Measurements from ENCODE around the gene THADA.

Gene THADA

DNA sequence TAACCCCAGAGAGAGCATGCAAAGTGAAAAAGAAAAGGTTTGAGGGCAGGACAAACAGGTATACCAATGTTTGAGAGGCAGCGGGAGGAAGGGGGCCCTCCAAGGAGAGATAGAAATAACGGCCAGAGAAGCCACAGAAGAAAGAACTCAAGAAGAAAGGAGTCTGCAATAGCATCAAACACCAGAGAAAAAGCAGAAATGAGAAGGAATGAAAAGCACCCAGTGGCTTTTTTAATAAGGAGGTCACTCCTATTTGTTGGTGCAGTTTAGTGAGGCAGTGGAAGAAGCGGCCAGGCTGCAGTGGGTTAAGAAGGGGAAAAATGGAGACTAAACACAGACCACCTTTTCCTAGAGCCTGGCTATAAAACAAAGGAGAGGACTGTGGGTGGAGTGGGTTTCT is 177.2 kb downstream of the THADA start:
- DNase-seq, result no peak
- Mint-ChIP-seq H3K27ac (peak overlapping the region; percentile 64), H3K9me3 (no peaks in the 10 kb centered on the region), H3K36me3 (ENCODE audit: low read depth) (peaks cover 10% of the 10 kb centered on the region), H3K4me3 (no peak overlapping the region), H3K27me3 (ENCODE audit: low read depth, poor library complexity) (no peaks in the 10 kb centered on the region), H3K4me1 (peaks cover 25% of the 10 kb centered on the region)
- TF ChIP-seq, protein P1, sequence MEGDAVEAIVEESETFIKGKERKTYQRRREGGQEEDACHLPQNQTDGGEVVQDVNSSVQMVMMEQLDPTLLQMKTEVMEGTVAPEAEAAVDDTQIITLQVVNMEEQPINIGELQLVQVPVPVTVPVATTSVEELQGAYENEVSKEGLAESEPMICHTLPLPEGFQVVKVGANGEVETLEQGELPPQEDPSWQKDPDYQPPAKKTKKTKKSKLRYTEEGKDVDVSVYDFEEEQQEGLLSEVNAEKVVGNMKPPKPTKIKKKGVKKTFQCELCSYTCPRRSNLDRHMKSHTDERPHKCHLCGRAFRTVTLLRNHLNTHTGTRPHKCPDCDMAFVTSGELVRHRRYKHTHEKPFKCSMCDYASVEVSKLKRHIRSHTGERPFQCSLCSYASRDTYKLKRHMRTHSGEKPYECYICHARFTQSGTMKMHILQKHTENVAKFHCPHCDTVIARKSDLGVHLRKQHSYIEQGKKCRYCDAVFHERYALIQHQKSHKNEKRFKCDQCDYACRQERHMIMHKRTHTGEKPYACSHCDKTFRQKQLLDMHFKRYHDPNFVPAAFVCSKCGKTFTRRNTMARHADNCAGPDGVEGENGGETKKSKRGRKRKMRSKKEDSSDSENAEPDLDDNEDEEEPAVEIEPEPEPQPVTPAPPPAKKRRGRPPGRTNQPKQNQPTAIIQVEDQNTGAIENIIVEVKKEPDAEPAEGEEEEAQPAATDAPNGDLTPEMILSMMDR (IDR thresholded peaks at IDR 0.05), result no peak

DNA sequence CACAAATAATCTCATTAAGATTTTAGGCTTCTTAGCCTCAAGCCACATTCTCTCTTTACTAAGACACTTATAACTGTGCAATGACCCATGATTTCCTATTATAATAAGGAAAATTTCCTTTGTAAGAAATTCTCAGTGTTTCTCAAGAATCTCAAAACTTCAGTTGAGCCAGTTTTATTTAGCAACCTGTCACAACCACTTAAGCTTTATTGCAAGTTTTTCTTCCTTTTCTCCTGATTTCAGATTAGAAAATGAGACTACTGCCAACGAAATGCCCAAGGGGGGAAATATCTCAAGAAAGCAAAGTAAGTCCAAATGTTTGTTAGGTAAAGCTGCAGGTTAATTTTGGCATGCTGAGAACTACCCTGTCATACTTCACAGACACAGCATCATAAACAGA is 178.5 kb downstream of the THADA start:
- Mint-ChIP-seq H3K4me1 (peaks cover 31% of the 10 kb centered on the region), H3K27me3 (ENCODE audit: low read depth, poor library complexity) (no peaks in the 10 kb centered on the region), H3K36me3 (ENCODE audit: low read depth) (peaks cover 10% of the 10 kb centered on the region), H3K9me3 (no peaks in the 10 kb centered on the region), H3K27ac (no peak overlapping the region), H3K4me3 (no peak overlapping the region)
- TF ChIP-seq, protein P1 (IDR thresholded peaks at IDR 0.05), result no peak
- no peak for DNase-seq

DNA sequence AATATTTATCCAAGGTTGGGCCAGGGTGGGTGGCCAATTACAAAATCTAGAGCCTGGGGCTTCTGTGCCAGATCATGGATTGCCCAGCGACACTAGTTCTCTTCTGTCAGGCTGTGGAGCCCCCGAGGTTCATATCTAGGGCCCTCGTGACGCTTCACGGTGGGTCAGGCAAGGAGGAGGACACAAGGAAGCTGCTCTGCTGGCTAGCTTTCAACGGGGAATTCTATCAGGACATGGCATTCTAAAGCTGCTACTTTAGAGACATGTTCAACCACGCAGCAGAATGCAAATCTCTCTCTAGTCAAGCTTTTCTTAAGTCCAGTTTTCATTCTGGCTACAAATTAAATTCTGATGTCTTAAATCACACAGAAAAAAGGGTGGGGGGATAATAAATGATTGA is 180.2 kb downstream of the THADA start:
- peaks cover 31% of the 10 kb centered on the region for H3K4me1 Mint-ChIP-seq
- no peak overlapping the region for H3K4me3 Mint-ChIP-seq
- TF ChIP-seq, protein P1 (IDR thresholded peaks at IDR 0.05), result no peak
- peak overlapping the region; percentile 70 for H3K27ac Mint-ChIP-seq
- H3K36me3 Mint-ChIP-seq (ENCODE audit: low read depth), result peaks cover 10% of the 10 kb centered on the region
- H3K27me3 Mint-ChIP-seq (ENCODE audit: low read depth, poor library complexity), result no peaks in the 10 kb centered on the region
- no peak for DNase-seq
- no peaks in the 10 kb centered on the region for H3K9me3 Mint-ChIP-seq

DNA sequence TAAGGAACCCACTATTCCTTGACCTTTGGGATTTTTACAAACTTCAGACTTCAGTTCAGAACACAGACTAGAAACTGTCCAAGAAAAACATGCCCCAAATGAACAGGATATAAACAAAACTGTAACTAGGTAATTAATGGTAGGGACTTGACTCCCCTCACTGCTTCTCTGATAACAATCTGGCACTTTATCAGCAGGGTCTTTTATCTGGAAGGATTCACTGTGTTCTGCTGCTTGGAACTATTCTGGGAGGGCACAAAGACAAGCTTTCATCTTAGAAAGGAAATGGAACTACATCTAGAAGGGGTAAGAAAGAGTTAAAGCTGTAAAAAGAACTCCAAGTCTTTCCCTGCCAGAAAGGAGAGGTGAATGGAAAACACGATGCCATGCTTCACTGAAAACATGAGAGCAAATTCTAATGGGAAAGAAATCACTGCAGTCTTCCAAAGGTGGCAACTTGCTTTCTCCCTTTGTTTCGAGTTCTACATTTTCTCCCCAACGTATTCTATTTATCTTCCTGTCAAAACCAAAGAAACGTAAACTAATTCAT is 181.2 kb downstream of the THADA start:
- TF ChIP-seq, protein P1 (IDR thresholded peaks at IDR 0.05), result no peak
- Mint-ChIP-seq H3K4me1 (peaks cover 26% of the 10 kb centered on the region), H3K36me3 (ENCODE audit: low read depth) (peaks cover 10% of the 10 kb centered on the region), H3K27me3 (ENCODE audit: low read depth, poor library complexity) (no peaks in the 10 kb centered on the region), H3K27ac (peak overlapping the region; percentile 86), H3K4me3 (no peak overlapping the region), H3K9me3 (no peaks in the 10 kb centered on the region)
- no peak for DNase-seq

DNA sequence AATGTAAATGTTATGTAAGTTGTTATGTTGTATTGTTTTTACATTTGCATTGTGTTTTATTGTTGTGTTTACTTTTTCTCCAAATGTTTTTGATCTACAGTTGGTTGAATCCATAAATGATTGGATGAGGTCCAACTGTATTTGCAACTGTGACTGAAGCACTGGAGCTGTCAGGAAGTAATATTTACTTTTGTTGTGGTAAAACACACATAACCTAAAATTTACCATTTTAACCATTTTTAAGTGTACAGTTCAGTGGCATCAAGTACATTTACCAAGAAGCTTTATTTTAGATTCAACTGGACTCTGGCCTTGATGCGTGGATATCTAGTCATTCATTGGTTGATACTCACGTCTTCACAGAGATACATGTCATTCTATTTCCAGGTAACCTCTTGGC is 181.8 kb downstream of the THADA start:
- Mint-ChIP-seq H3K27me3 (ENCODE audit: low read depth, poor library complexity) (no peaks in the 10 kb centered on the region), H3K36me3 (ENCODE audit: low read depth) (peaks cover 8% of the 10 kb centered on the region), H3K4me1 (peaks cover 26% of the 10 kb centered on the region), H3K27ac (no peak overlapping the region), H3K9me3 (no peaks in the 10 kb centered on the region), H3K4me3 (no peak overlapping the region)
- TF ChIP-seq, protein P1 (IDR thresholded peaks at IDR 0.05), result no peak
- DNase-seq, result no peak

DNA sequence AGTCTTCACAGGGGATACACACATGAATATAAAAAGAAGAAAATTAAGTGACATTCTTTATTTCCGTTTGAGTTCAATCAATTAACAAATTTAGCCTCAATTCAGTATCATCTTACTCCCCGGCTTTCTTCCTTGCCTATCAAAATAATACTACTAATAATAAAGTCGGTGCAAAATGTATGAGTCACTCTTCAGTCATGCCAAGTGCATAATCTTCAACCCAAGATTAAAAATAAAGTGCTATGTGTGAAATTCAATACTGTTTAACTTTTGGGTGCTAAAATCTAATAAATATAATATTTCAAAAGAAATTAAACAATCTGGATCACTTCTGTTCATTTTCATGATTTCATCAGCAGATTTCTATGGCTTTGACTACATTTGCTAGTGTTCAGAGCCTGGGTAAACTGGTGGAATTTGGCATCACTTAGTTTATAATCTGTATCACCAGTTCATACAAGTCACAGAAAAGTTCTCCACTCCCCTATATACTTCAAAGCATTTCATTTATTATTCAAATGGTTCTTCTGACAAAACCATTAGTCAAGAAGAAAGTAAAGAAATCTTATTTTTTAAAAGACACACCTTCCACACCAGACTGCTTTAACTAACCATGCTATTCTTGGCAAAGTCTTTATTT is 183.6 kb downstream of the THADA start:
- H3K4me1 Mint-ChIP-seq, result peaks cover 26% of the 10 kb centered on the region
- H3K9me3 Mint-ChIP-seq, result no peaks in the 10 kb centered on the region
- no peak for DNase-seq

More for the DNA sequence above, 183.6 kb downstream of the THADA start:
- Mint-ChIP-seq H3K27me3 (ENCODE audit: low read depth, poor library complexity) (no peaks in the 10 kb centered on the region), H3K27ac (no peak overlapping the region), H3K36me3 (ENCODE audit: low read depth) (no peaks in the 10 kb centered on the region), H3K4me3 (no peak overlapping the region)
- TF ChIP-seq, protein P1 (IDR thresholded peaks at IDR 0.05), result no peak
